ENCODE measurements around the gene TAL2.

The TAL2 gene

DNA sequence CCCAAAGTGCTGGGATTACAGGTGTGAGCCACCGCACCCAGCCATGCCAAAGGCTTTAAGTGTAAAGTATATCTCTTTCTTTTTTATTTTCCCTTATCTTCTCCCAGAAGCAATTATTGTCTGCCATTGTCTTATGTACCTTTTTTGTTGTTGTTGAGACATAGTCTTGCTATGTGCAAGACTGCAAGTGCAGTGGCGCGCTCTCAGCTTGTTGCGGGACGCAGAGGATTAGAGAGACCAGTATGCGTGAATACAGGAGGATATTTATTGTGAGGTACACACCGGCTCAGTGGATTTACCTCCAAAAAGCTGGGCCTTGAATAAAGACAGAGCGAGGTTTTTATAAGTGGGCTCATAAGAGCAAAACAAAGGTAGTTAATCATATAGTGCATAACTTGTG lies 43.9 kb downstream of the TAL2 start:
- Histone ChIP-seq H3K36me3 (ENCODE audit: insufficient read depth, low read length) (no peaks in the 10 kb centered on the region; the same call in 1 of the 2 replicates), H3K79me2 (ENCODE audit: control insufficient read depth, insufficient read depth, low read length, unreplicated experiment) (no peaks in the 10 kb centered on the region), H3K27me3 (ENCODE audit: insufficient read depth, low read length) (no peaks in the 10 kb centered on the region)

DNA sequence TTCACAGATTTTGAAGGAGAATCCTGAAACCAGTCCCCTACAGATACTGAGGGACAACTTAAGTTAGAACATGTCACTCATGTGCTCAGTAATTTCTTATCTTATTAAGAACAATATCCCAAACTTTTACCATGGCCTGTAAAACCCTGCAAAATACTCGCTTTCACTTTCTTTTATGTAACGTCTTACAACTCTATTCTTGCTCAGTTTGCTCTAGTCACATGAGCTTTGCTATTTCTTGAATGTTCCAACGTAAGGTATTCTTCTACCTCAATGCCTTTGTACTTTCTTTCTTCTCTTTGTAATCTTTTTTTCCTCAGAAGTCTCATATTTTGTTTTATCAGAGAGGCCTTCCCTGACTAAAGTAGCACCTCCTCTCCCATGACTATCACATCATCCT lies 46.1 kb downstream of the TAL2 start:
- H3K27me3 ChIP-seq (ENCODE audit: insufficient read depth, low read length), result no peaks in the 10 kb centered on the region
- no peaks in the 10 kb centered on the region; the same call in 1 of the 2 replicates for H3K36me3 ChIP-seq (ENCODE audit: insufficient read depth, low read length)
- H3K79me2 ChIP-seq (ENCODE audit: control insufficient read depth, insufficient read depth, low read length, unreplicated experiment), result no peaks in the 10 kb centered on the region
- H2AFZ ChIP-seq (ENCODE audit: low read length, unreplicated experiment), result peak overlapping the region; percentile 8
- peak overlapping the region; percentile 52 for H3K4me3 ChIP-seq (ENCODE audit: low read depth, low read length)
- H3K27ac ChIP-seq (ENCODE audit: low read depth, low read length), result no peak overlapping the region
- no peaks in the 10 kb centered on the region for H3K4me1 ChIP-seq (ENCODE audit: control insufficient read depth, insufficient read depth, low read length, unreplicated experiment)

More for the DNA sequence above, 43.9 kb downstream of the TAL2 start:
- no peak overlapping the region for H2AFZ ChIP-seq (ENCODE audit: low read length, unreplicated experiment)
- H3K27ac ChIP-seq (ENCODE audit: low read depth, low read length), result no peak overlapping the region
- H3K4me1 ChIP-seq (ENCODE audit: control insufficient read depth, insufficient read depth, low read length, unreplicated experiment), result no peaks in the 10 kb centered on the region
- no peak overlapping the region for H3K4me3 ChIP-seq (ENCODE audit: low read depth, low read length)

DNA sequence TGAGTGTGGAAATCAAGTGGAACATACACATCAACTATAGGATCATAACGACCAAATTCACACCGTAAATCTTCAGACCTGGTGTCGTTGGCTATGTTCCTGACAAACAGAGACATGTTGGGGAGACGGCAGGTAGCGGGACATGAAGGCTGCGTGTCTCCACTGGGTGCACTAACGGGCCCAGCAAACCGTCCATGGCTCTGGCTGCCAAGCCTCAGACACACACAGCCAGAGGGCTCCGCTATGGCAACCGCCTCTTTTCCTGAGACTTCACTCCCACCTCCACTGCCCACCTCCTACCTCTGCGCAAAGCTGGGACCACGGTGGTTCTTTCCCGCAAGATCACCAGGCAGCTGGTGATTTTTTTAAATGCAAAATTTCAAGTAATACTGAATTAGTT lies 48.4 kb downstream of the TAL2 start:
- Histone ChIP-seq H2AFZ (ENCODE audit: low read length, unreplicated experiment) (no peak overlapping the region), H3K27me3 (ENCODE audit: insufficient read depth, low read length) (no peaks in the 10 kb centered on the region)

DNA sequence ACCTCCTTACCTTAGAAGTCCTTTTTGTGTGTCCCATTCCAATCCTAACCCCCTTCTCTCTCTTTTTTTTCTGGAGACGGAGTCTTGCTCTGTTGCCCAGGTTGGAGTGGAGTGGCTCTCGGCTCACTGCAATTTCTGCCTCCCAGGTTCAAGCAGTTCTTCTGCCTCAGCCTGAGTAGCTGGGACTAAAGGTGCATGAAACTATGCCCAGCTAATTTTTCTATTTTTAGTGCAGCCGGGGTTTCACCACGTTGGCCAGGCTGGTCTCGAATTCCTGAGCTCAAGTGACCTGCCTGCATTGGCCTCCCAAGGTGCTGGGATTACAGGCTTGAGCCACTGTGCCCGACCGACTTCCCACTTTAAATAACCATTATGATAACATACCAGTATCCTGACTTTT lies 49.6 kb downstream of the TAL2 start:
- H2AFZ ChIP-seq (ENCODE audit: low read length, unreplicated experiment), result no peak overlapping the region
- H3K27ac ChIP-seq (ENCODE audit: low read depth, low read length), result no peak overlapping the region

More for the DNA sequence above, 48.4 kb downstream of the TAL2 start:
- Histone ChIP-seq H3K4me3 (ENCODE audit: low read depth, low read length) (no peak overlapping the region), H3K79me2 (ENCODE audit: control insufficient read depth, insufficient read depth, low read length, unreplicated experiment) (no peaks in the 10 kb centered on the region), H3K27ac (ENCODE audit: low read depth, low read length) (no peak overlapping the region), H3K4me1 (ENCODE audit: control insufficient read depth, insufficient read depth, low read length, unreplicated experiment) (no peaks in the 10 kb centered on the region), H3K36me3 (ENCODE audit: insufficient read depth, low read length) (no peaks in the 10 kb centered on the region; the same call in 1 of the 2 replicates)

DNA sequence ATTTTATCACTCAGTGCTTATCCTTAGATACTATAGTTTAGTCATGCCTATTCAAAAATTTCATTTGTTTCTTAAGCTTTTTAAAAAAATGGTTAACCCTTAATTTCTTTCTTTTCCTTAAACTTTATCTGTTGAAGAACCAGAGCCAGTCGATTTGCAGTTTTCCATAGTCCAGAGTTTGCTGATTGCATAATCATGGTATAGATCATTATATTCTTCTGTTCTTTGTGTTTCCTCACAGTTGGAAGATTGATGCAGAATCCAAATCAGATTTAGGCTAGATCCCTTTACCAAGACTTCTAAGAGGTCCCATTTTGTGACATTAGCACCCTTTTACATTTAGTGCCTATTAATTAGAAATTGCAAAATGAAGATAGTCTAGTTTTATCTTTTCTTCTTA lies 50.0 kb downstream of the TAL2 start:
- Histone ChIP-seq H3K4me1 (ENCODE audit: control insufficient read depth, insufficient read depth, low read length, unreplicated experiment) (no peaks in the 10 kb centered on the region), H2AFZ (ENCODE audit: low read length, unreplicated experiment) (no peak overlapping the region), H3K36me3 (ENCODE audit: insufficient read depth, low read length) (no peaks in the 10 kb centered on the region; the same call in 1 of the 2 replicates), H3K27ac (ENCODE audit: low read depth, low read length) (no peak overlapping the region), H3K79me2 (ENCODE audit: control insufficient read depth, insufficient read depth, low read length, unreplicated experiment) (no peaks in the 10 kb centered on the region), H3K27me3 (ENCODE audit: insufficient read depth, low read length) (no peaks in the 10 kb centered on the region), H3K4me3 (ENCODE audit: low read depth, low read length) (no peak overlapping the region)

More for the DNA sequence above, 49.6 kb downstream of the TAL2 start:
- Histone ChIP-seq H3K4me1 (ENCODE audit: control insufficient read depth, insufficient read depth, low read length, unreplicated experiment) (no peaks in the 10 kb centered on the region), H3K4me3 (ENCODE audit: low read depth, low read length) (no peak overlapping the region), H3K36me3 (ENCODE audit: insufficient read depth, low read length) (no peaks in the 10 kb centered on the region; the same call in 1 of the 2 replicates), H3K27me3 (ENCODE audit: insufficient read depth, low read length) (no peaks in the 10 kb centered on the region), H3K79me2 (ENCODE audit: control insufficient read depth, insufficient read depth, low read length, unreplicated experiment) (no peaks in the 10 kb centered on the region)

Measured in ACC112 (cell line).